ENCODE measurements around the gene MYO5B.

- TF ChIP-seq CTCF (IDR thresholded peaks at IDR 0.05): no peak
- TF ChIP-seq POLR2A (IDR thresholded peaks at IDR 0.05): no peak
- TF ChIP-seq EP300 (IDR thresholded peaks at IDR 0.05): no peak
Measured at GRCh38 chr18:50002781-50003180, 192.2 kb downstream of the MYO5B start.
